Ovary (tissue), 9 donors: ENCODE data around the gene TRMT44. TPM values are rescaled to one million over a fixed set of nuclear protein-coding genes. Genes with fewer than 3 reads are reported as not detected.

Experiments
- DNase-seq, 5 donors: peaks; one replicate each; pipeline ENCODE4 v3.0.0-alpha.2; 2019 to 2020
- H3K27ac ChIP-seq, 2 donors: fragments of 200-600 bp; one replicate each; pipeline versions ENCODE4 v1.5.1 to v1.8.0; 2019 to 2022
- H3K27me3 ChIP-seq: fragments of 200-600 bp; one replicate; pipeline ENCODE4 v1.8.0; 2022
- H3K36me3 ChIP-seq: fragments of 200-600 bp; sonication (generic); one replicate; pipeline ENCODE4 v1.5.1; 2019
- H3K4me1 ChIP-seq: one replicate; pipeline ENCODE4 v1.8.1; 2013; ENCODE audit warnings: mild to moderate bottlenecking, moderate library complexity; ENCODE audit not compliant: insufficient read depth
- H3K4me3 ChIP-seq: fragments of 200-600 bp; sonication (generic); one replicate; pipeline ENCODE4 v1.5.1; 2017
- H3K9me3 ChIP-seq, 2 donors: fragments of 200-600 bp in 1 of 2; sonication (generic) in 1 of 2; one replicate each; pipeline versions ENCODE4 v1.5.1 to v1.8.1; 2013 to 2019; ENCODE audit warnings: mild to moderate bottlenecking in 1 of 2, moderate library complexity in 1 of 2
- CTCF ChIP-seq, 3 donors: fragments of 450-650 bp in 2 of 3; fragments of 200-600 bp in 1 of 3; IDR thresholded peaks; one replicate each; pipeline versions ENCODE4 v1.5.1 to v1.8.0; 2016 to 2022; ENCODE audit warnings: antibody characterized with exemption in 3 of 3, mild to moderate bottlenecking in 1 of 3
- EP300 ChIP-seq: sonication (generic); formaldehyde crosslinking; IDR thresholded peaks from one replicate; pipeline ENCODE4 v1.6.1; 2017; ENCODE audit warnings: antibody characterized with exemption
- POLR2A ChIP-seq: fragments of 450-650 bp; IDR thresholded peaks from one replicate; pipeline ENCODE4 v1.6.1; 2017; ENCODE audit warnings: antibody characterized with exemption, mild to moderate bottlenecking, moderate library complexity
- WGBS, 3 donors: extraction: QIAGEN DNeasy Blood & Tissue Kit in 1 of 3; methylation state at CpG; one replicate each; pipeline versions ENCODE4 v1.1.5 to v1.1.7; 2013 to 2017; 5-methylcytosine and 5-hydroxymethylcytosine counted together
- intact Hi-C, 4 donors: fragments of 100-400 bp; cut with DNase I; formaldehyde crosslinking; loops; one replicate each; pipeline versions ENCODE4 v1.11.0 to v1.15.1; 2022 to 2023
- polyA plus RNA-seq, 2 donors: library from polyadenylated mRNA; stranded (reverse); fragments of 200-250 nt in 1 of 2; fragments of 350-450 nt in 1 of 2; fragmentation: Illumina TruSeq in 1 of 2; extraction: RNeasy Lipid Tissue Mini Kit (QIAGEN cat#74804) in 1 of 2; gene quantifications; one replicate each; pipeline ENCODE4 v1.2.3, GENCODE V29; 2013 to 2014
- total RNA-seq, 7 donors: library from RNA; depleted of rRNA in 2 of 7; stranded (reverse); fragments of >200 nt in 2 of 7; fragmentation: NEBNext Ultra II Directional in 3 of 7; extraction: Animal tissue kit (Norgen Biotek cat#: 25700) in 3 of 7; gene quantifications; one replicate each; pipeline versions ENCODE4 v1.1.0 to v1.2.4, GENCODE V29; 2016 to 2023
- donor health status: DM: no; HTN: no; CAD: no; lungs with moderate emphysema.
- donor health status: DM: no; HTN: no; CAD: no.
- donor health status: Bipolar disorder and iron deficiency.
- donor health status: DM: yes; HTN: yes; CAD: no.
- donor health status: DM: no; HTN: no; CAD: no.
- donor health status: DM: yes; HTN: yes; CAD: no.

Gene TRMT44
- total and polyA plus RNA-seq, 9 donors = 14.6 to 54.8 (median 32.8) TPM

GRCh38 chr4:8494983-8495548 lies 54.5 kb downstream of the TRMT44 start:
- H3K4me3 ChIP-seq = no peak overlapping the region
- no peaks in the 10 kb centered on the region for H3K27me3 ChIP-seq
- no peaks in the 10 kb centered on the region for H3K4me1 ChIP-seq
- WGBS, 3 donors = 82 to 90% (median 87%) methylated on average over 5 of the region's 5 CpGs
- no peak for TF ChIP-seq EP300
- H3K9me3 ChIP-seq = no peaks in the 10 kb centered on the region
- DNase-seq = no peak
- H3K36me3 ChIP-seq = no peaks in the 10 kb centered on the region
- intact Hi-C loops = no loop called here
- no peak overlapping the region for H3K27ac ChIP-seq

- TF ChIP-seq POLR2A (no peak), CTCF (IDR thresholded peaks at IDR 0.05) (no peak), EP300 (no peak)
- DNase-seq = no peak
- no peak overlapping the region for H3K4me3 ChIP-seq
- H3K27me3 ChIP-seq = no peaks in the 10 kb centered on the region
- peaks cover 1% of the 10 kb centered on the region for H3K4me1 ChIP-seq
- H3K36me3 ChIP-seq = no peaks in the 10 kb centered on the region
- intact Hi-C loops = no loop called here
- no peaks in the 10 kb centered on the region for H3K9me3 ChIP-seq
- WGBS, 3 donors = 91 to 96% (median 94%) methylated on average over 3 of the region's 3 CpGs
- no peak overlapping the region for H3K27ac ChIP-seq
These were observed 55.2 kb downstream of the TRMT44 start for GRCh38 chr4:8495803-8496202.

- 91 to 95% (median 94%) methylated on average over 3 of the region's 3 CpGs for WGBS, 3 donors
- H3K27ac ChIP-seq = no peak overlapping the region
- H3K36me3 ChIP-seq = no peaks in the 10 kb centered on the region
- no peak overlapping the region for H3K4me3 ChIP-seq
- TF ChIP-seq POLR2A (no peak), EP300 (no peak), CTCF (IDR thresholded peaks at IDR 0.05) (no peak)
- no peaks in the 10 kb centered on the region for H3K9me3 ChIP-seq
- H3K4me1 ChIP-seq = peaks cover 19% of the 10 kb centered on the region
- no peaks in the 10 kb centered on the region for H3K27me3 ChIP-seq
- intact Hi-C loops = no loop called here
- DNase-seq = no peak
These were observed 57.2 kb downstream of the TRMT44 start for GRCh38 chr4:8497762-8498161.

- intact Hi-C loops = no loop called here
- H3K4me1 ChIP-seq = peaks cover 48% of the 10 kb centered on the region
- peak overlapping the region in 1 of 2 donors; percentile 95 for H3K27ac ChIP-seq
- no peak for DNase-seq
- no peaks in the 10 kb centered on the region for H3K9me3 ChIP-seq
- H3K36me3 ChIP-seq = no peaks in the 10 kb centered on the region
- no peak overlapping the region for H3K4me3 ChIP-seq
- no peak for TF ChIP-seq EP300
- TF ChIP-seq CTCF (IDR thresholded peaks at IDR 0.05) = no peak
- no peak for TF ChIP-seq POLR2A
- H3K27me3 ChIP-seq = no peaks in the 10 kb centered on the region
- 79 to 85% (median 82%) methylated on average over 7 of the region's 7 CpGs for WGBS, 3 donors
These were observed 60.4 kb downstream of the TRMT44 start for GRCh38 chr4:8500966-8501365.

- peak overlapping the region; percentile 4 to 95 for H3K27ac ChIP-seq
- no peak for TF ChIP-seq POLR2A
- TF ChIP-seq CTCF (IDR thresholded peaks at IDR 0.05) = no peak
- TF ChIP-seq EP300 = no peak
- intact Hi-C loops = loop anchor here in 1 of 4 donors (2.0 kb wide), 1 partner anchor 29 kb away; no protein-coding TSS in a partner anchor
These were observed 61.2 kb downstream of the TRMT44 start for GRCh38 chr4:8501781-8502180.

More at GRCh38 chr4:8501781-8502180, 61.2 kb downstream of the TRMT44 start:
- Histone ChIP-seq H3K9me3 (no peaks in the 10 kb centered on the region), H3K4me1 (peaks cover 54% of the 10 kb centered on the region), H3K4me3 (no peak overlapping the region), H3K27me3 (no peaks in the 10 kb centered on the region), H3K36me3 (no peaks in the 10 kb centered on the region)
- 40 to 66% (median 49%) methylated on average over 5 of the region's 5 CpGs for WGBS, 3 donors
- no peak for DNase-seq
